ENCODE measurements around the gene WWC2.

DNA sequence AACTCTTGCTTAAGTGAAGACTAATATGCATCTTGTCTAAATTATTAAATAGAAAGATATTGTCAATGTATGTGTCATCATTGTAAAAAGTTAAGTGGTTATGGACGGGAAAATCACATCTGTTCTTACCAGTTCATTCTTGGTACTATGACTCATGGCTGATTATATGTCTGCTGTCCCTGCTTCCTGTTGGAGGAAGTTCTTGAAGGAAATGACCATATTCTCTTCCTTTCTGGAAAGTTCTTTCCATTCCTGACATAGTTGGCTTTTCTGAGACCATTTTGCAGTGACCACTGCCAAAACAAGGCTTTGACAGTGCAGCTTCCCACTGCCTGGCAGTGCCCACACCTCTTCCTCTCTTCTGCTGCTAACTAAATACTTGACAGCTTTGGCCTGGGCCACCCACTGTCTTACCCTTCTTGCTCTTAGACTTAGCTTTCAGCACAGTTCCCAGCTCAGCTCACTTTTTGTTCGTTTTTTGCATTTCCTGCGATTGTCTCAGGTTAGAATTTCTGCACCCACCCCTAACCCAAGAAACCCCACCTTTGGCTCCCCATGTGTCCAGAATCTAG is 236.4 kb downstream of the WWC2 start:
- TF ChIP-seq CTCF (IDR thresholded peaks at IDR 0.05) (no peak), POLR2A (IDR thresholded peaks at IDR 0.05) (no peak)

All from Peyer's patch (tissue), 4 donors.